NCI-H2107 treated with DMSO at 0.1 percent for 48 hours (cell line): Measurements from ENCODE around the gene TNFAIP8L3.

ENCODE experiments used
- DNase-seq: peaks from one replicate; lab custom pipeline; 2025; ENCODE audit not compliant: unreplicated experiment; lab: John Stamatoyannopoulos, UW

Gene TNFAIP8L3

DNA sequence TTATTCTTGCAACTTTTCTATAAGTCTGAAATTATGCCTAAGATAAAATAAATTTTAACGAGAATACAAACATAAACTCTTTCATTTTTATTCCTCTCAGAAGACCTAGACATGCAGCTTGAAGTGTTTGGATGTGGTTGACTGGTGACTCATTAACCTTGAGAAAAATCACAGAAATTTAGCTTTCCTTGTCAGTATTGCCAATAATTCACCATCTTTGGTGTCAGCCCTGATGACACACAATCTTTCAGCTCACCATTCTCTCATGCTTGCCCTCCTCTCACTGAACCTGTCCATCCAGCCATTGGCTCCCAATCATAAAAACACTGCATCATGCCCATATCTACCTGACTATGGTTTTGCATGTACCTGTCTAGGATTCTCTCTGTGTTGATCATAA is 22.6 kb upstream of the TNFAIP8L3 start:
- DNase-seq: no peak

DNA sequence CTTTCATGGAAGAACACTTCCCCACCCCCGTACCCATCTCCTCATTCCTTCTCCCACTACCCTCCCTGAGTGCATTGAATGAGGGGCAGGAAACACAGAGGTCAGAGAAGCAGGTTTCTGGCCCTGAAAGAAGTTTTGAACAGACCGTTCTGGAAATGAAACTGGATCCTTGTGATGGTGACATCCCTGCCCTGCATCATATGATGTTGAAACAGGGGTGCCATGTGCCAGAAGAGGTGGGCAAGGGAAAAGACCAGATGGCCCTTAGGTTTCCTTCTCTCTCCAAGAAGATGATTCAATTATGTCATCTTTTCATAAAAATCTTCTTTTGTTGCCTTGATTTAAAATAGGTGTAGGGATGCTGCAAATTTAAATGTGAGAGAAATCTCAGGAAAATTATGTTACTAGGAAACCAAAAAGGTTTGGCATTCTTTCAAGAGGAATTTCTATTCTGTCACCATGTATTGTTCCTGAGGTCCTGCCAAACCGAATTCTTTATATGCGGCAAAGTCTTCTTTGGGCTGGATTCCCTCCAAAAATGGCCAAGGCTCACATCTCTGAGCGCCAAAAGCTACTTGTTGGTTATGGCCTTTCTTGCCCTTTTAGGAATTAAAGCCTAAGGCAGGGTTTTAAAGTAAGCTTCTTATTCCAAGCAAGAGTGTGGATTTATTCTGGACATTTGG is 19.9 kb upstream of the TNFAIP8L3 start:
- no peak for DNase-seq

- DNase-seq: no peak
Observed at GRCh38 chr15:51112078-51112477, 17.4 kb upstream of the TNFAIP8L3 start.

DNA sequence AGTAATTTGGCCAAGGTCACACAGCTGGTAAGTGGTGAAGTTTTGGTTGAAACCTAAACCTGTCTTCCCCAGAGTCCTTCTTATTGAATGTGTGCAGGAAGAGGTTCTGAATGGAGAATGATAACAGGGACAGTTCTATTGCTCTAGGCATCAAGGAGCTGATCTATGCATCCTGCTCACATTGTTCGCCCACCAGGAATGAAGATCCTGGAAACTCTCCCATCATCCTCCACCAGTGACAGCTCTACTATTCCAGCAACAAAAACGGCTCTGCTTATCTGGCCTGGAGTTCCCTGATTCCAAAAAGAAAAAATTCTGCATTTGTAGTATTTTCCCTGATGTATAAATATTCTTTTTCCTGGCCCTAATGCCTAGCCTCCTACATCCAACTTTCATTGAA is 16.4 kb upstream of the TNFAIP8L3 start:
- DNase-seq: no peak

GRCh38 chr15:51110171-51110570 is 15.5 kb upstream of the TNFAIP8L3 start:
- DNase-seq: no peak

DNA sequence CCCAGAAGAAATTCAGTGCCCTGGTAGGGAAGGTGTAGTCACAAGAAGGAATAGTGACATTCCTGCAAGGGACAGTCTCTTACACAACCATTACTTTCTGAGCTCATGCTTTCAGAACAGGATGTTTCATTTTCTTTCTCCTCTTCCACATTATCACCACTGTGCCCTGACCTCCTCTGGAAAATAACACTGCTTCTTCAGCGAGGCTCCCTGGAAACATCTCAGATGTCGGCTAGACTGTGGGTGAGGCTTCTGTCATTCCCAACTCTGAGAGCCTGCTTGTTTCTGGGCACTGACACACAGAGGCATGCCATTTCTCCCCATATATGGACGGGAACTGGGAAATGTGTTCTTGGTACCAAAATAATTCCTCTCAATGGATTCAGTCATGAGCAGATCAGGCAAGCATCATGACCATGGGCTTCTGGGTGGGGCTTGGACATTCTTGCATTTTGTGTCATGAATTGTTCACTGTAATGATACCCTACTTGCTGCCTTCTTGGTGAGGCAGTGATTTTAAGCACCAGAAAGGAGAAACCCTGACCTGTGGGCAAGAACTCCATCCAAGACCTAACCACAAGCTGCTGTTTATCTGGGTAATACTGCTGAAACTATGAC is 14.3 kb upstream of the TNFAIP8L3 start:
- DNase-seq: no peak

DNA sequence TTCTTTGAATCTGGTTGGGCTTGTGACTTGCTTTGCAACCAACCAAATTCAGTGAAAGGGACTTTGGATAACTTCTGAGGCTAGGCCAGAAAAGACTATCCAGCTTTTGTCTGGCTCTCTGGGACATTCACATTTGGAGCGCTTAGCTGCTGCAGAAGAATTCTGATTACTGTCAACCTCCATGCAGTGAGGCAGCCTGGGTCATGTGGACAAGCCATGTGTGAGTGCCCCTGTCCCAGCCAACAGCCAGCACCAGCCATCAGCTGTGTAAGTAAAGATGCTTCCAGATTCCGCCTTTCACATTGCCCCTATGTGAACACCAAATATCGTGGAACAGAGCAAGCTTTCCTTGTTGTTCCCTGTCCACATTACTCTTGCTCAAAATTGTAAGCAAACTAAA is 12.9 kb upstream of the TNFAIP8L3 start:
- no peak for DNase-seq

DNA sequence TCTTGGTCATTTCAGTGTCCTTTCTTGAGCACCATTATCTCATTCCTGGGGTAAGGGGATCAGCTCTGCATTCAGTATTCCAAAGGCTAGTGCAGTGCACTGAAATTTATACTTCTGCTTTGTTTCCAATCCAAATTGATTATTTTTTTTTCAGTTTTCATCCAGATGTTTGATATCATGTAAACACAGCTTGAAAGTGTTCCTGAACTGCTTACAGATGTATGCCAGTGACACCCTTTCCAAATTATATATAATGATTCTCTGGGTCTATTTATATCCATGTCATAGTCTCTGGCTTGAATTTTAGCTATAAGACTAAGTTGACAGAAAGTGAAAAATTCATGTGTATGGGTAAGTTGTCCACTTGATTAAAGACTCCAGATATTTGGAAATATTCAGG is 11.8 kb upstream of the TNFAIP8L3 start:
- DNase-seq: no peak

DNA sequence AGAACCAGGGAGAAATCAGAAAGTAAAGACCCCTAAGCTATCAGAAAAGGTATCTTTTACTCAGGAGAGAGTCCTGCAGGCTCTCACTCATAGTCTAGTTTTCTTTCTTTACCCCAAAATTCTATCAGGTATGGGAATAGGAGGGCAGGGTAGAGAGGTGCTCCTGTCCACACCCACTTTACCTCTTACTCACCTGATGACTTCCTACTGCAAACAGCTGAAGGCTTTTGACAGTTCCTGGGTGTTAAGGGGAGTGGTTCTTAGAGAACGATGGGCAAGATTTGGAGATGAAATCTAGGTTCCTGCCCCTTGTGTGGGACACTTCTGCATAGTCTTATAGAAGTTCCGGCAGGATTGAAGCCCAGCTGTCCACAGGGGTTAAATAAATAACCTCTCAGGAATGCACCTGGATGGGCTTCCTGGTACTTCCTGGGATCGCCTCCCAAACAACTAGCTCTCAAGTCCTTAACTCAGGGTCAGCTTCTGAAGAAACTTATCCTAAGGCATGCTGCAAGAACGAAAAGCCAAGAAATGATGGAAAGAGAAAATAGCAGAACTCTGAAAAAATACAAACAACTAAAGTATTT is 10.8 kb upstream of the TNFAIP8L3 start:
- no peak for DNase-seq

DNA sequence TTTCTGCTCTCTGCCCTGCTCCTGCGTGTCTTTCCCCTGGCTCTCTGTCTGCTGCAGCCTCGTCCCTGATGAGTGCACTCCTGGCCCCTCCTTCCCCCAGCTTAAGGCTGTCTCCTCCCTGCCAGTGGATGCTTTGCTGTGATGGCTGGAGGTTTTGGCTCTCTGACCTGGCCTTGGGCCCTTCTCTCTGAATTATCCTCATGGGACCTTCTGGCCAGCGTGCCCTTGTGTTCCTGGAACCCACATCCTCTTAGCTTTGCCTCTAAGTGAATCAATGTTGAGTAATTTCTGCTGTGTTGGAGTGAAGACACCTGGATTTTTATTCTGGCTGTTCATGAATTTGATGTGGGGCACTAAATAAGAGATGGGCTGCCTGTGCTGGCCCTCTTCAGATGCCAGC is 9.8 kb upstream of the TNFAIP8L3 start:
- no peak for DNase-seq

- no peak for DNase-seq
Observed at GRCh38 chr15:51103330-51103729, 8.6 kb upstream of the TNFAIP8L3 start.

- no peak for DNase-seq
Observed at GRCh38 chr15:51100785-51101489, 6.2 kb upstream of the TNFAIP8L3 start.

DNA sequence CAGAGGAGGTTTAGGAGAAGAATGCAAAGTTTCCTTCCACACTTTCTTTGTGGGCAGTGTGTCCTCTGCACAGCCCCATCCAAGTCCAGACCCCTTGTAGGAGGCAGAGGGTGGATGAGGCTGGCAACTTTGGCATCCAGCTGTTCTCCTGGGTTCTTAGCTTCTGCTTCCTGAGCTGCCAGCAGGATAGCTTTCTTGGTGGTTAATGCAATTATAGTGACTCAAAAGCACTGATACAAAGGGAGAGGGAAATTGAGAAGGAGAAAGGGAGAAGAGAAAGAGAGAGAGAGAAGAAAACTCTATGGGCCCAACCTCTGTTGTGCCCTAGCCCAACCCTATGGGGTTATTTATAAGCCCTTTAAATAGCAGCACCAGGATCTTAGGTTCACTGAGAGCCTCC is 4.5 kb upstream of the TNFAIP8L3 start:
- DNase-seq: no peak

DNA sequence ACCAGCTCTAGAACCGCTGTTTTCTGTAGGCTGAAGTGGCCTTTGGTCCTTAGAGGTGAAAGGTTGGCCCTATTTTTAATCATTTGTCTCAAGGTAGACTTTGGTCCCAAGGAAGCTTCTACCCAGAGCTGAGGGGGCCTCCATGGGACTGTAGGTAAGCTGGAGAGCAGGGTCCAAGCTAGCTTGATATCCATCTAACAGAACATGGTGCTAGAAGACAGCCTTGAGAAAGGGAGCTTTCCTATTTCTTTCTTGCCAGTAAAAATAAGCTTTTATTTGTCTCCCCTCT is 3.6 kb upstream of the TNFAIP8L3 start:
- DNase-seq: no peak

- no peak for DNase-seq
Observed at GRCh38 chr15:51097553-51098330, 3.0 kb upstream of the TNFAIP8L3 start.

DNA sequence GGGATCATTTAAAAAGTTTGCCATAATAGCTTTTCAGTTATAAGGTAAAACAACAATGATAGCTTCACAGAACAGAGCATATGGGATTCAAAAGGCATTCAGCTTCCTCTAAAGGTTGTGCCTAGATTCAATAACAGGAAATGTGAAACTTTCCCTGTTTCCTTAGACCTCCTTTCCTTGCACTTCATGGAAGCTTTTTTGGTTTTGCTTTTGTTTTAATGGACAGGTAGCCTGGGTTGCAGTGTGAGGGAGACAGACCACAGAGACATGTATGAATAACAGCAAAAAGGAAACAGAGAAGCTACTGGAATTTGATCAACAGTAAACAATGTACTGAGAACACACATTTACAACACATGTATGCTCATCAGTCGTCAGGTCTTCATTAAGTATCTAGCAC is 2.3 kb upstream of the TNFAIP8L3 start:
- DNase-seq: no peak

- no peak for DNase-seq
Observed at GRCh38 chr15:51095681-51096331, 1.1 kb upstream of the TNFAIP8L3 start.

DNA sequence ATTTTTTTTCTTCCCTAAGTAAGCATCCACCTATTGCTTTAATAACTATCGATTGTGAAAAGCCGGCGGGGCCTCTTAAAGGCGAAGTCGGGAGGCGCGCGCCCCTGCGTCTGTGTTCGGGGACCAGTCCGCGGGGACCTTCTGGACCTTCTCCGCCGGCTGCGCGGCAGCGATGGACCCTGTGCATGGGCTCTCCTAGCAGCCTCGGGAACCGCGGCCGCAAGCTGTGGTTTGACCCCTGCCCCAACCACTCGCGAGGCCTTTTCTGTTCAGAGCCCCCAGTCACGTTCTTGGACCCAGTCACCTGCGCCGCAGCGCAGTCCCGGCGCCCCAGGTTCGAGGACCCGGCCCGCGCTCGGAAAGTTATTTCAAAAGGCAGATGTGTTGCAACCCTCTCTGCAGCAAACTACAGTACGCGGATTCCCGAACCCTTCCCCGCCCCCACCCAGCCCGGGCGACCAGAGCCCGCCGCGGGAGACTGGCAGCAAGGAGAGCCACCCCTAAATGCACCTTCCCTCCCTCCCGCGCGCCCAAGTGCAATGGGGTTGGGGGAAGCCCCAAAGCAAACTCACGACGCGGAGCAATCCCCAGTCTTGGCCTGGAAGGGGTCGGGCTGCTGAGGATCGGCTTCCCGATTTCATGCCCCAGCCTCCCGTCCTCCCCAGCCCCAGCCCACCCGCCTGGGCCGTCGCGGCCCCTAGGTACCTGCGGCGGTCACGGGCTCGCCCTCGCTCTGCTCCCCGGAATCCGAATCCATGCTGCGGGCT is 684 bp downstream of the TNFAIP8L3 start:
- no peak for DNase-seq

DNA sequence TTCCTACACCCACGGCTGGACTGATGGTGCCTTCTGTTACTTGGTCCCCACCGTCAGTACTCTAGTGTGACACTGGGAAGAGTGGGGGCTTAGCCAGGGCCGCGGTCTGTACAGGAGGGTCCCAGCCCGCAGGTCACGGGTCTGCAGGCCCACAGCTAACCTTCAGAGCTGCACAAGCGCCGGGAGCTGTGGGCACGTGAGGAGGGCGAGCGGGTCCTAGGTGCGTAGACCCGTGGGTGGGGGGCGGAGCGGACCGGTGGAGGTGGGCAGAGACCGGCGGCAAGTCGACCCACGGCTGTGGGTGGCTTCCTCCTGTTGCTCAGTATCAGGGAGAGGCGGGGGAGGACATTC is 1.2 kb downstream of the TNFAIP8L3 start:
- DNase-seq: no peak

GRCh38 chr15:51092480-51093040 is 2.1 kb downstream of the TNFAIP8L3 start:
- no peak for DNase-seq
